Mammary epithelial cell (primary cell): ENCODE measurements around the gene RNF168.
"Not testable (repeated sequence)": the region's sequence is repeated elsewhere in the genome, so short reads cannot be mapped to it uniquely, and the experiment has no call there.

ENCODE experiments used
- CTCF ChIP-seq, 2 donors: IDR thresholded peaks in 1 of 2; conservative IDR thresholded peaks in 1 of 2; 2 replicates each; pipeline ENCODE4 v1.5.1; 2011 to 2012; ENCODE audit warnings: inconsistent platforms in 2 of 2, low read length in 2 of 2, mild to moderate bottlenecking in 2 of 2, control low read depth in 1 of 2, low read depth in 1 of 2; ENCODE audit not compliant: insufficient read depth in 1 of 2; ENCODE audit errors: extremely low read depth in 1 of 2
- EZH2 ChIP-seq: IDR thresholded peaks from 2 replicates; pipeline ENCODE4 v1.6.1; 2012; ENCODE audit warnings: low read length, inconsistent platforms, borderline replicate concordance

DNA sequence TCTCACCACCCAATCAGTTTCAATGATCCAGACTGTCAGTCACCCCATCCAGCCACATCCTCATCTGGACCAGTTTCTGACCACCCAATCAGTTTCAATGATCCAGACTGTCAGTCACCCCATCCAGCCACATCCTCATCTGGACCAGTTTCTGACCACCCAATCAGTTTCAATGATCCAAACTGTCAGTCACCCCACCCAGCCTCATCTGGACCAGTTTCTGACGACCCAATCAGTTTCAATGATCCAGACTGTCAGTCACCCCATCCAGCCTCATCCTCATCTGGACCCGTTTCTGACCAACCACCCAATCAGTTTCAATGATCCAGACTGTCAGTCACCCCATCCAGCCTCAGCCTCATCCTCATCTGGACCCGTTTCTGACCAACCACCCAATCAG, 33.4 kb downstream of the RNF168 start:
- TF ChIP-seq CTCF (conservative IDR thresholded peaks at IDR 0.05 in 1 of 2, IDR thresholded peaks at IDR 0.05 in 1 of 2; ENCODE audit: extremely low read depth in 1 of 2, insufficient read depth in 1 of 2, low read depth in 1 of 2, low read length in 2 of 2); EZH2: not testable (repeated sequence)
